HepG2 (cell line): Measurements from ENCODE around the gene BAHCC1. TPM values are rescaled to one million over a fixed set of nuclear protein-coding genes. Genes with fewer than 3 reads are reported as not detected.

ENCODE experiments used
- ATAC-seq: fragments of 200-7000 bp; cut with Tn5 transposase; 3 replicates; pipeline ENCODE4 v1.9.1; 2020; ENCODE audit warnings: mild to moderate bottlenecking, moderate library complexity
- BruUV-seq: library from RNA; stranded (reverse); fragments of 400-500 nt; replicated peaks from 2 replicates; lab custom pipeline; 2021; lab: Mats Ljungman, UMichigan
- CTCF ChIA-PET: fragments of 300-600 bp; formaldehyde crosslinking; extraction: SDS; loops from one replicate; lab custom pipeline; 2021; ENCODE audit warnings: low total read pairs, inconsistent platforms, low intra/inter-chr PET ratio; lab: Yijun Ruan, JAX
- POLR2A ChIA-PET: fragments of 350-600 bp; sonication (Branson Sonifier 250); formaldehyde crosslinking; loops from one replicate; lab custom pipeline; 2020; ENCODE audit warnings: antibody characterized with exemption, inconsistent platforms; lab: Yijun Ruan, JAX
- DNase-seq: peaks from one replicate; pipeline ENCODE4 v3.0.0-alpha.2; 2015; ENCODE audit warnings: low spot score
- FAIRE-seq: peaks from 3 replicates; lab custom pipeline; 2011; peaks lifted over from hg19 to GRCh38; lab: Jason Lieb, UNC
- H2AFZ ChIP-seq: one replicate; pipeline ENCODE4 v1.6.1; 2011; ENCODE audit warnings: low read length, inconsistent platforms
- H3K27ac ChIP-seq: fragments of 300-600 bp; 3 replicates; pipeline ENCODE4 v1.8.0; 2011; ENCODE audit warnings: mixed run types, mild to moderate bottlenecking, mixed read lengths, low read length, inconsistent platforms; ENCODE audit not compliant: insufficient read depth; ENCODE audit errors: extremely low read length
- H3K27me3 ChIP-seq, 2 experiments: fragments of 200-600 bp in 1 of 2; 2 replicates in 1 of 2; 3 replicates in 1 of 2; pipeline versions ENCODE4 v1.6.0 to v1.8.0; 2011; ENCODE audit warnings: low read length in 2 of 2, mild to moderate bottlenecking in 2 of 2, moderate library complexity in 2 of 2, inconsistent platforms in 1 of 2; ENCODE audit not compliant: insufficient read depth in 2 of 2, control insufficient read depth in 1 of 2
- H3K36me3 ChIP-seq, 2 experiments: fragments of 200-600 bp in 1 of 2; replicated peaks in 1 of 2; 2 replicates in 1 of 2; 3 replicates in 1 of 2; pipeline versions ENCODE4 v1.5.1 to v1.8.0; 2011; ENCODE audit warnings: low read length in 2 of 2, inconsistent platforms in 1 of 2; ENCODE audit not compliant: insufficient read depth in 2 of 2, control insufficient read depth in 1 of 2
- H3K4me1 ChIP-seq: 2 replicates; pipeline ENCODE4 v1.5.1; 2012; ENCODE audit warnings: low read length, inconsistent platforms; ENCODE audit not compliant: insufficient read depth
- H3K4me2 ChIP-seq: 2 replicates; pipeline ENCODE4 v1.6.0; 2011; ENCODE audit warnings: low read depth, low read length, inconsistent platforms
- H3K4me3 ChIP-seq, 3 experiments: fragments of 200-600 bp in 1 of 3; sonication (generic), shearing (Covaris generic) in 1 of 3; replicated peaks in 1 of 3; 2 replicates each; pipeline ENCODE4 v1.5.1; 2011 to 2016; ENCODE audit warnings: low read length in 3 of 3, inconsistent platforms in 2 of 3, low read depth in 2 of 3, mild to moderate bottlenecking in 2 of 3, control low read depth in 1 of 3, mixed read lengths in 1 of 3; ENCODE audit not compliant: insufficient read depth in 1 of 3
- H3K79me2 ChIP-seq: one replicate; pipeline ENCODE4 v1.6.1; 2011; ENCODE audit warnings: low read length, inconsistent platforms; ENCODE audit not compliant: insufficient read depth
- H3K9ac ChIP-seq: 2 replicates; pipeline ENCODE4 v1.6.0; 2011; ENCODE audit warnings: mild to moderate bottlenecking, low read depth, low read length, inconsistent platforms; ENCODE audit not compliant: insufficient read depth
- H3K9me3 ChIP-seq: 2 replicates; pipeline ENCODE4 v1.5.1; 2012; ENCODE audit warnings: mild to moderate bottlenecking, low read length
- H4K20me1 ChIP-seq: 2 replicates; pipeline ENCODE4 v1.6.0; 2011; ENCODE audit warnings: inconsistent platforms, mild to moderate bottlenecking, low read length, moderate library complexity; ENCODE audit not compliant: insufficient read depth
- EED ChIP-seq: sonication (generic); formaldehyde crosslinking; IDR thresholded peaks from 2 replicates; pipeline ENCODE4 v1.5.0; 2020; ENCODE audit warnings: mild to moderate bottlenecking, missing genetic modification reagents
- ELF1 ChIP-seq: sonication (generic); formaldehyde crosslinking; IDR thresholded peaks from 2 replicates; pipeline ENCODE4 v1.4.0; 2020; ENCODE audit warnings: missing genetic modification reagents
- ETV5 ChIP-seq: IDR thresholded peaks from 2 replicates; pipeline ENCODE4 v1.6.1; 2018; ENCODE audit warnings: missing biosample characterization, missing genetic modification reagents, inconsistent platforms, borderline replicate concordance
- HDAC1 ChIP-seq: sonication (generic); formaldehyde crosslinking; IDR thresholded peaks from 2 replicates; pipeline ENCODE4 v1.5.1; 2020; ENCODE audit warnings: mild to moderate bottlenecking, missing genetic modification reagents
- HNRNPL ChIP-seq: fragments of 200-400 bp; formaldehyde crosslinking; IDR thresholded peaks from 2 replicates; pipeline ENCODE4 v1.6.1; 2017; ENCODE audit warnings: mild to moderate bottlenecking, low read depth, low read length
- NR1H2 ChIP-seq: sonication (generic); formaldehyde crosslinking; IDR thresholded peaks from 2 replicates; pipeline ENCODE4 v1.8.1; 2022; ENCODE audit warnings: low read depth, missing genetic modification reagents, borderline replicate concordance
- ZFYVE20 ChIP-seq: sonication (generic); formaldehyde crosslinking; IDR thresholded peaks from 2 replicates; pipeline ENCODE4 v1.8.0; 2023; ENCODE audit warnings: low read depth, mild to moderate bottlenecking, moderate library complexity, missing genetic modification reagents, borderline replicate concordance
- ZKSCAN1 ChIP-seq: fragments of 150-350 bp; IDR thresholded peaks from 2 replicates; pipeline ENCODE4 v1.6.1; 2014; ENCODE audit warnings: low read length
- ZNF235 ChIP-seq: sonication (generic); formaldehyde crosslinking; IDR thresholded peaks from 2 replicates; pipeline ENCODE4 v1.8.1; 2023; ENCODE audit warnings: mild to moderate bottlenecking, missing genetic modification reagents, borderline replicate concordance
- ZNF24 ChIP-seq: fragments of 450-650 bp; IDR thresholded peaks from 2 replicates; pipeline ENCODE4 v1.6.1; 2017; ENCODE audit warnings: antibody characterized with exemption, mild to moderate bottlenecking
- ZNF766 ChIP-seq: sonication (generic); formaldehyde crosslinking; IDR thresholded peaks from 2 replicates; pipeline ENCODE4 v1.5.0; 2020; ENCODE audit warnings: missing genetic modification reagents, borderline replicate concordance
- ZSCAN31 ChIP-seq: sonication (generic); formaldehyde crosslinking; IDR thresholded peaks from 2 replicates; pipeline ENCODE4 v1.5.0; 2020; ENCODE audit warnings: low read depth, mild to moderate bottlenecking, missing genetic modification reagents
- WGBS: methylation state at CpG from one replicate; pipeline ENCODE4 v1.1.6; 2017; ENCODE audit warnings: low lambda C conversion rate; 5-methylcytosine and 5-hydroxymethylcytosine counted together
- in situ Hi-C: cut with HindIII; loops from 2 replicates; pipeline ENCODE4 v1.10.0; 2017; ENCODE audit warnings: low pct_unique_long_range_greater_than_20kb; ENCODE audit not compliant: extremely low pct_ligation_motif_present
- intact Hi-C: fragments of 100-400 bp; cut with micrococcal nuclease; formaldehyde crosslinking; loops from one replicate; pipeline ENCODE4 v1.10.0; 2022; ENCODE audit not compliant: unreplicated experiment
- polyA plus RNA-seq, 8 experiments: library from polyadenylated mRNA; depleted of rRNA in 3 of 8; stranded (reverse) in 7 of 8; unstranded in 1 of 8; fragments of >200 nt; fragmentation: Illumina TruSeq in 4 of 8; extraction: Trizol in 4 of 8; gene quantifications; 2 replicates each; pipeline versions ENCODE4 v1.2.1 to v1.2.3, GENCODE V29; 2011 to 2016; ENCODE audit warnings: low read depth in 4 of 8, missing spikeins in 1 of 8, mixed read lengths in 1 of 8; ENCODE audit not compliant: insufficient read depth in 1 of 8
- total RNA-seq, 5 experiments: library from RNA; depleted of rRNA; stranded (reverse); fragments of >200 nt; fragmentation: Illumina TruSeq; extraction: Trizol; gene quantifications; 2 replicates each; pipeline ENCODE4 v1.2.3, GENCODE V29; 2016; ENCODE audit warnings: low read depth in 1 of 5
- TF ChIP-seq, protein P1 (sequence below): IDR thresholded peaks from 2 replicates; pipeline ENCODE4 v1.6.1; 2012; ENCODE audit warnings: inconsistent platforms
- TF ChIP-seq, protein P2 (sequence below): sonication (generic); formaldehyde crosslinking; IDR thresholded peaks from 2 replicates; pipeline ENCODE4 v1.5.0; 2020; ENCODE audit warnings: mild to moderate bottlenecking, missing genetic modification reagents
- TF ChIP-seq, protein P3 (sequence below): sonication (generic); formaldehyde crosslinking; IDR thresholded peaks from 2 replicates; pipeline ENCODE4 v1.4.0; 2020; ENCODE audit warnings: missing genetic modification reagents
- TF ChIP-seq, protein P4 (sequence below): sonication (generic); formaldehyde crosslinking; IDR thresholded peaks from 2 replicates; pipeline ENCODE4 v1.5.0; 2020; ENCODE audit warnings: missing genetic modification reagents

The BAHCC1 gene
- total and polyA plus RNA-seq, 2 of the 13 experiments (the other 11 are each of a cell fraction or from before 2014, with no cell fraction given) = 1.4 to 1.7 TPM

DNA sequence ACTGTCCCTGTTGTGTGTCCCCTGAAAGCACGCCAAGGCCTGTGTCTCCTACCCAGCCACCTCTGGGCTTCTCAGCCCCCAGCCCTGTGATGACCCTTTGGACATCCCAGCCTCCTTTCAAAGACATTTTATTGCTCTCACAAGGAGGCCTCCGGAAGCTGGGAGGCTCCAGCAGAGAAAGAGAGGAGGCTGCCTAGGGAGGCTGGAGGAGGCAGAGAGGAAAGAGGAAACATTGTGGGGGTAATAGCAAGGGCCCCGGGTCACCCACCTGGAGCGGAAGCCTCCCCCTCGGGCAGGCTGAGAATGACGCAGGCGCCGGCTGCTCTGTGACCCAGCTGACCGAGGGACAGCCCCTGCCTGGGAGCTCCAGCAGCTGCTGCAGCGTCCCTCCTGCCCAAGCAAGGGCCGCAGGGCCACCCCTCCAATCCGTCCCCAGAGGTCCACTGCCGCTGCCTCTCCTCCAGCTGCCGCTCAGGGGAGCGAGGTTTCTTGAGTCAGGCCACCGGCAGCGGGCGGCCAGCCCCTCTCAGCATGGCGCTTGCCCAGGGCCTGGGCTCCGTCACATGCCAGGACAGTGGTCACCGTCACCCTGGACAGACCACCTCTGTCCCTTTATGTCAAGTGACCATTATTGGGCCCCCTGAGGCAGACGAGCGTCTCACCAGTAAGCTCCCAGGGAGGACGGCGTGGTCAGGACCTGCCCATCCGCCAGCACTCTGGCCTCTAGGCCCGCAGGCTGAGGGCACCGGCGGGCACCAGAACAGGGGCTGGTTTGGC, 88.0 kb downstream of the BAHCC1 start:
- in situ Hi-C loops = loop anchor here (5.0 kb wide), 2 partner anchors 181 to 226 kb away; no protein-coding TSS in a partner anchor
- no peak for FAIRE-seq
- TF ChIP-seq ZNF235 (CRISPR knock-in tag) = 0 out of 2 replicates have a peak, but pooled peaks have one; percentile 22
- peak; percentile 87 for TF ChIP-seq HNRNPL
- TF ChIP-seq ZKSCAN1 = no peak
- peak; percentile 73; the same call in 1 of the 2 replicates for TF ChIP-seq EED (CRISPR knock-in tag)
- 0 out of 2 replicates have a peak, but pooled peaks have one; percentile 23 for TF ChIP-seq HDAC1 (CRISPR knock-in tag)
- no peak for TF ChIP-seq NR1H2 (CRISPR knock-in tag)
- TF ChIP-seq, protein P1, sequence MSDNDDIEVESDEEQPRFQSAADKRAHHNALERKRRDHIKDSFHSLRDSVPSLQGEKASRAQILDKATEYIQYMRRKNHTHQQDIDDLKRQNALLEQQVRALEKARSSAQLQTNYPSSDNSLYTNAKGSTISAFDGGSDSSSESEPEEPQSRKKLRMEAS = peak; percentile 28; the same call in 1 of the 2 replicates
- TF ChIP-seq, protein P2, sequence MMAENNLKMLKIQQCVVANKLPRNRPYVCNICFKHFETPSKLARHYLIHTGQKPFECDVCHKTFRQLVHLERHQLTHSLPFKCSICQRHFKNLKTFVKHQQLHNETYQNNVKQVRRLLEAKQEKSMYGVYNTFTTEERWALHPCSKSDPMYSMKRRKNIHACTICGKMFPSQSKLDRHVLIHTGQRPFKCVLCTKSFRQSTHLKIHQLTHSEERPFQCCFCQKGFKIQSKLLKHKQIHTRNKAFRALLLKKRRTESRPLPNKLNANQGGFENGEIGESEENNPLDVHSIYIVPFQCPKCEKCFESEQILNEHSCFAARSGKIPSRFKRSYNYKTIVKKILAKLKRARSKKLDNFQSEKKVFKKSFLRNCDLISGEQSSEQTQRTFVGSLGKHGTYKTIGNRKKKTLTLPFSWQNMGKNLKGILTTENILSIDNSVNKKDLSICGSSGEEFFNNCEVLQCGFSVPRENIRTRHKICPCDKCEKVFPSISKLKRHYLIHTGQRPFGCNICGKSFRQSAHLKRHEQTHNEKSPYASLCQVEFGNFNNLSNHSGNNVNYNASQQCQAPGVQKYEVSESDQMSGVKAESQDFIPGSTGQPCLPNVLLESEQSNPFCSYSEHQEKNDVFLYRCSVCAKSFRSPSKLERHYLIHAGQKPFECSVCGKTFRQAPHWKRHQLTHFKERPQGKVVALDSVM (CRISPR knock-in tag) = peak; percentile 68; the same call in 1 of the 2 replicates
- TF ChIP-seq ZFYVE20 (CRISPR knock-in tag) = no peak
- TF ChIP-seq ZSCAN31 = 0 out of 2 replicates have a peak, but pooled peaks have one; percentile 26
- TF ChIP-seq ETV5 = peak; percentile 23; the same call in 1 of the 2 replicates
- TF ChIP-seq ELF1 (CRISPR knock-in tag) = no peak
- peak; percentile 54; the same call in 1 of the 2 replicates for TF ChIP-seq ZNF766 (CRISPR knock-in tag)
- TF ChIP-seq, protein P3, sequence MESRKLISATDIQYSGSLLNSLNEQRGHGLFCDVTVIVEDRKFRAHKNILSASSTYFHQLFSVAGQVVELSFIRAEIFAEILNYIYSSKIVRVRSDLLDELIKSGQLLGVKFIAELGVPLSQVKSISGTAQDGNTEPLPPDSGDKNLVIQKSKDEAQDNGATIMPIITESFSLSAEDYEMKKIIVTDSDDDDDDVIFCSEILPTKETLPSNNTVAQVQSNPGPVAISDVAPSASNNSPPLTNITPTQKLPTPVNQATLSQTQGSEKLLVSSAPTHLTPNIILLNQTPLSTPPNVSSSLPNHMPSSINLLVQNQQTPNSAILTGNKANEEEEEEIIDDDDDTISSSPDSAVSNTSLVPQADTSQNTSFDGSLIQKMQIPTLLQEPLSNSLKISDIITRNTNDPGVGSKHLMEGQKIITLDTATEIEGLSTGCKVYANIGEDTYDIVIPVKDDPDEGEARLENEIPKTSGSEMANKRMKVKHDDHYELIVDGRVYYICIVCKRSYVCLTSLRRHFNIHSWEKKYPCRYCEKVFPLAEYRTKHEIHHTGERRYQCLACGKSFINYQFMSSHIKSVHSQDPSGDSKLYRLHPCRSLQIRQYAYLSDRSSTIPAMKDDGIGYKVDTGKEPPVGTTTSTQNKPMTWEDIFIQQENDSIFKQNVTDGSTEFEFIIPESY (CRISPR knock-in tag) = peak; percentile 6; the same call in 1 of the 2 replicates
- TF ChIP-seq ZNF24 = no peak
- TF ChIP-seq, protein P4, sequence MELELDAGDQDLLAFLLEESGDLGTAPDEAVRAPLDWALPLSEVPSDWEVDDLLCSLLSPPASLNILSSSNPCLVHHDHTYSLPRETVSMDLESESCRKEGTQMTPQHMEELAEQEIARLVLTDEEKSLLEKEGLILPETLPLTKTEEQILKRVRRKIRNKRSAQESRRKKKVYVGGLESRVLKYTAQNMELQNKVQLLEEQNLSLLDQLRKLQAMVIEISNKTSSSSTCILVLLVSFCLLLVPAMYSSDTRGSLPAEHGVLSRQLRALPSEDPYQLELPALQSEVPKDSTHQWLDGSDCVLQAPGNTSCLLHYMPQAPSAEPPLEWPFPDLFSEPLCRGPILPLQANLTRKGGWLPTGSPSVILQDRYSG (CRISPR knock-in tag) = no peak

More for the DNA sequence above, 88.0 kb downstream of the BAHCC1 start:
- peak overlapping the region; percentile 72 for H3K4me2 ChIP-seq
- H3K79me2 ChIP-seq = no peaks in the 10 kb centered on the region
- ATAC-seq (peak; percentile 20), DNase-seq (no peak)
- ChIA-PET POLR2A (interaction anchor here (1.4 to 1.6 kb wide), 3 partner anchors 9 to 188 kb away, joined by 3 to 5 read pairs (median 3); no protein-coding TSS in a partner anchor), CTCF (interaction anchor here (1.2 to 1.5 kb wide), 5 partner anchors 42 to 230 kb away, joined by 6 to 17 read pairs (median 6); no protein-coding TSS in a partner anchor)
- no peaks in the 10 kb centered on the region for H4K20me1 ChIP-seq
- peaks cover 5 to 44% of the 10 kb centered on the region in 2 experiments; a peak in 4 of 5 replicates for H3K27me3 ChIP-seq
- intact Hi-C loops = loop anchor here (5.0 kb wide), 2 partner anchors 81 to 186 kb away; partner anchors contain the start of gene SLC38A10
- peak overlapping the region in 1 of 3 experiments; percentile 62; a peak in 2 of 6 replicates for H3K4me3 ChIP-seq
- no peaks in the 10 kb centered on the region for H3K9me3 ChIP-seq
- H2AFZ ChIP-seq = no peak overlapping the region
- WGBS = 38% methylated on average over 20 of the region's 29 CpGs
- no peak overlapping the region for H3K9ac ChIP-seq
- no peak overlapping the region for H3K27ac ChIP-seq
- H3K36me3 ChIP-seq = no peaks in the 10 kb centered on the region
- peaks cover 51% of the 10 kb centered on the region for H3K4me1 ChIP-seq
- no TSS peak for BruUV-seq
